ENCODE measurements around the gene C21orf58.

C21orf58 gene

GRCh38 chr21:46294647-46295176 lies 29.0 kb downstream of the C21orf58 start:
- no peak for DNase-seq

DNA sequence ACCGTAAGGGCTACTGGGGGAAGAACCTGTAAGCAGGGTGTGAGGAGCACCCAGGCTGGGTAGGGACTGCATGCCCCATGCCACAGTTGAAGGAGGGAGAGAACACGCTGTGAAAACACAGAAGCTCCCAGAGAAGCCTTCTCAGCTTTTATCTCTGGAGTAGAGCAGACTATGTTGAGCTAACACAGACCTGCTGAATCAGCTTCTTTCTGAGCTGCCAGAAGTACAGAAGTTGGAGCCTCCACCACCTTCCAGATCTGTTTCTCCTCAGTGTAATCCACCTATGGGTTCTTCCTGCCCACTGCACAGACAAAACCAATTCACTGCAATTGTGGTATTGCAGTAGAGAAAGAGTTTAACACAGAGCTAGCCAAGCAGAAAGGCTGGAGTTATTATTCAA lies 32.1 kb downstream of the C21orf58 start:
- DNase-seq, result no peak

DNA sequence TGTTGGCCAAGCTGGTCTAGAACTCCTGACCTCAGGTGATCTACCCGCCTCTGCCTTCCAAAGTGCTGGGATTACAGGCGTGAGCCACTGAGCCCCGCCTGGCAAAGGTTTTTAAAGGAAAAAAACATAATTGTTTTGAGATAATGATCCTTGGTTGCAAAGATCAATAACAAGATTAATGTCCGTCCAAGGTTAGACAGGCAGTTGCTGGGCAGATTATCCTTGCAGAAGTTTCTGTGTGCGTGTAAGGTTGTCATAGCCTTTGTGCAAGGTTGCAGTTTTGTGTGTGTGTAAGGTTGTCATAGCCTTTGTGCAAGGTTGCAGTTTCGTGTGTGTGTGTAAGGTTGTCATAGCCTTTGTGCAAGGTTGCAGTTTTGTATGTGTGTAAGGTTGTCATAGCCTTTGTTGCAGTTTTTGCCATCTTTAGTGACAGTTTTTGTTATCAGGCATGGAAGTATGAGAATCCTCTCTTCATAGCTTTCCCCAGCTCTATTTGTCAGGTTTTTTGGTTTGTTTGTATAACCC lies 34.0 kb downstream of the C21orf58 start:
- DNase-seq, result no peak

GRCh38 chr21:46287541-46287940 lies 36.1 kb downstream of the C21orf58 start:
- no peak for DNase-seq

GRCh38 chr21:46286648-46287002 lies 37.0 kb downstream of the C21orf58 start:
- no peak for DNase-seq

DNA sequence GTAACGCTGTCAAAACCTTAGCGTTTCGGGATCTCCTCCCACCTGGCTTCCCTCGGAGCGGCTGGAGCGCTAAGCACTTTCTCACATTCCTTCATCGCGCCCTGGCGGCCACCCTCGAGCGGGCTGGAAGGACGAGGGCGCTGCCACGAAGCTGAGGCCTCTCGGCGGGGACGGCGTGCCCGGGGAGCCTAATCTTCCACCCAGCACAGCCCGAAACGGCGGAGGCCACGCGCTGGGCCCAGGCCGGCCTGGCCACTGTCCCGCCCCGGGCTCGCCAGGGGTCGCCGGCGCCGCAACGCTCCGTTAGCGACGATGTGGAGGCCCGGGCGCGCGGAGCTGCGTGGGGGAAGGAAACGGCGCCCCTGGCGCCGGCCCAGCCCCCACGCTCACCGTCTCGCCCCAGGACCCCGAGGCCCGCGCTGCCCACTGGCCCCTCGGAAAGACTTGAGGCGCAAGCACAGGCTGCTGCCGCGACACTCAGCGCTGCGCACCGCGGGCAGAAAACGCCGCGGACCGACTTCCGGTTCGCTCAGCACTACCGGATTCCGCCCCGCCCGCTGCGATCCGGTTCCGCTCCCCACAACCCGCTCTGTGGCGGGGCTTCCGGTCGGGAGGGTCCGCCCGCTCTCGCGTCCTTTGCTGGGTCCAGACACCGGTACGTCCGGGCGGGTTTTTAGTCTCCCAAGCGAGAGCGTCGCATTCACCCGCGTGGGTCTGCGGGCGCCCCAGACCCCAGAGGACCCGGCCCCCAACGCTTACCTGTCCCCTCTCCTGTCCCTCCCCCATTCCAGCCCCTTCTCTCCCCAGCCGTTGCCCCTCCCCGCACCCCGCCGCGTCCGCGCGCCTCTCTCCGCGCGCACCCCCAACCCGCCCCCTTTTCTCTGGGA lies 37.7 kb downstream of the C21orf58 start, which contains the start of gene YBEY:
YBEY (plus strand) TSS at position 582 of the 887 bp plus-strand sequence. CDS start 572 bp downstream, outside the sequence.
- peak; percentile 77 to 88 for DNase-seq

- no peak for DNase-seq
Observed at GRCh38 chr21:46285206-46285661, 38.4 kb downstream of the C21orf58 start, which contains the start of gene MCM3AP. MCM3AP (minus strand) TSS chr21:46285611; CDS start chr21:46285286, 325 bp downstream.

DNA sequence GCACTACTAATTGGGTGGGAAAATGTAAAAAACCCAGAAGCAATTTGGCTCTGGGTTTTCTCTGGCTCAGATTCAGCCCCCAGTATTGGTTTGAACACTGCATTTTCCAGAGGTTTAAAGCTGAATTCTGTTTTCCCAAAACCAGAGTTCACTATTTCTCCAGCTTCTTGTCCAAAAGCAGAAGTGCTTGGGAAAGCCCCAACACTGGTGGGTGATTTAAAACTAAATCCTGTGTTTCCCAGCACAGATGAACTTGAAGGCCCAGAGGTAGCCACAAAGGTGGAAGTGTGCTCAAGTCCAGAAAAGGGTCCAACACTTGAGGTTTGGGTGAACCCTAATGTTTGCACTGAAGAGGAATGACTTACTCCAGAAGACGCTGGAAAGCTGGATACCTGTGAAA lies 38.9 kb downstream of the C21orf58 start:
- DNase-seq, result no peak

- no peak for DNase-seq
Observed at GRCh38 chr21:46284077-46284644, 39.5 kb downstream of the C21orf58 start.

DNA sequence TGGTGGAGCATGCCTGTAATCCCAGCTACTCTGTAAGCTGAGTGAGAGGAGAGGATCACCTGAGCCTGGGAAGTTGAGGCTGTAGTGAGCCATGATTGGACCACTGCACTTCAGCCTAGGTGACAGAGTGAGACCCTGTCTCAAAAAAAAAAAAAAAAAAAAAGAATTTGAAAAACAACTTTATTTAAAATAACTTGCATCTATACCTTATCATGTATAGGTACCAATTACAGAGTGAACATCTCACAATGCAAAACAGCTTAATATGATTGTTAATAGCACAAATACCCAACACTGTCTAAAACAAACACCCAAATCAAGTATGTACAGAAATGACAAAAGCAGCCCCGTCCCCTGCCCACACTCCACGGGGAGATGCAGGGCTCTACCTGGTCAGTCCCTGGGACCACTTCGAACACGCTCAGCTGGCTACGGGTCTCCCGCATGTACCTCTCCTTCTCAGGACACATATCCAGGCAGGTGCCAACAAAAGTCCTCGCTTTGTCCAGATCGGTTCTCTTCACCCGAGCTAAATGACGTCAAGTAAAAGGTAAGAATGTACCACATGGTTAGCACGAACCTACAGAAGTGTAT lies 48.8 kb downstream of the C21orf58 start:
- DNase-seq, result no peak

- no peak for DNase-seq
Observed at GRCh38 chr21:46273341-46273740, 50.3 kb downstream of the C21orf58 start.

- no peak for DNase-seq
Observed at GRCh38 chr21:46269466-46269865, 54.2 kb downstream of the C21orf58 start.

- no peak for DNase-seq
Observed at GRCh38 chr21:46268371-46268770, 55.3 kb downstream of the C21orf58 start.

GRCh38 chr21:46266946-46267345 lies 56.7 kb downstream of the C21orf58 start:
- DNase-seq, result no peak

GRCh38 chr21:46265736-46266525 lies 57.7 kb downstream of the C21orf58 start:
- DNase-seq, result no peak

DNA sequence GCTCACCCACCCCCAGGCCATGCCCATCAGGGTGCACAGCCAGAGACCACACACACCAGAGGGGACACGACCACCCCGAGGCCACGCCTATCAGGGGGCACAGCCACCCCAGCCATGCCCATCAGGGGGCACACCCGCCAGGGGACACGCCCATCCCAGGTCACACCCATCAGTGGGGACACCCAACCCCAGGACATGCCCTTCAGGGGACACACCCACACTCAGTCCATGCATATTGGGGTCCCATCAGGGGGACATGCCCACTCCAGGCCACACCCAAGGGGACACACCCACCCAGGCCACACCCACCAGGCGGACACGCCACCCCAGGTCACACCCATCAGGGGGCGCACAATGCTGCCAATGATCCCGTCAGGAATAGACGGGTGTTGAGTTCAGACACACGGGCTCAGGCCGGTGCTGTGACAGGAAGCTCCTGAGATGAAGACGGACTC lies 59.0 kb downstream of the C21orf58 start:
- DNase-seq, result no peak

- no peak for DNase-seq
Observed at GRCh38 chr21:46264046-46264689, 59.5 kb downstream of the C21orf58 start.

- DNase-seq, result no peak
Observed at GRCh38 chr21:46256501-46256994, 67.1 kb downstream of the C21orf58 start.

- DNase-seq, result no peak
Observed at GRCh38 chr21:46255758-46256337, 67.8 kb downstream of the C21orf58 start.

DNA sequence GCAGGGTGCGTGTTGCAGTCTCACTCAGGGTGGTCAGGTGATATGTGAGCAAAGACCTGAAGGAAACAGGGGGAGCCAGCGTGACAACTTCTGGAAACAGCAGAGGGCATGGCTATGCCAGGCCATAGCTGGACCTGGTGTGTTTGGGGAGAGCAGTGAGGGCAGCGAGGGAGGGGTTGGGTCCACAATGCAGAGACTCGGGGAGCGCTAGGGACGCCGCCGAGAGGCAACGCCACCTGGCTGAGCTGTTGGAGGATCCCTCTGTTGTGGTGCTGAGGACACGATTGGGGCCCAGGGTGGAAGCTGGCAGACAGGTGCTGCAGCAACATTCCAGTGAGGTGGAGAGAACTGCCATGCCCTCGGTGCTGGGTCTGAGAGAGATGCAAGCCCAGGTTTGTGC lies 68.5 kb downstream of the C21orf58 start:
- DNase-seq, result no peak
